ENCODE measurements around the gene IQSEC3. TPM values are rescaled to one million over a fixed set of nuclear protein-coding genes. Genes with fewer than 3 reads are reported as not detected.

Gene IQSEC3
- total RNA-seq, 1 experiment from 2014 or later, result not detected

GRCh38 chr12:168763-169525, 102.4 kb downstream of the IQSEC3 start:
- DNase-seq (ENCODE audit: low read depth, low spot score) (no peak), ATAC-seq (no peak)
- H3K4me1 ChIP-seq (ENCODE audit: control insufficient read depth, insufficient read depth, low read length), result no peaks in the 10 kb centered on the region; the same call in 1 of the 2 replicates
- no TSS peak for BruUV-seq (replicated peaks)
- no peak overlapping the region for H3K27ac ChIP-seq (ENCODE audit: low read length)
- no peak overlapping the region for H3K4me3 ChIP-seq (ENCODE audit: low read depth in 2 of 2, low read length in 2 of 2)
- no peaks in the 10 kb centered on the region for H3K36me3 ChIP-seq (ENCODE audit: control insufficient read depth, insufficient read depth, low read length)
- H3K9me3 ChIP-seq (ENCODE audit: control insufficient read depth, insufficient read depth, low read depth, low read length), result no peaks in the 10 kb centered on the region
- CTCF ChIA-PET, result no interaction called here
- in situ Hi-C loops (cut with HindIII; ENCODE audit: low pct_unique_long_range_greater_than_20kb, low sequenced_read_pairs), result no loop called here
- intact Hi-C loops (cut with micrococcal nuclease; ENCODE audit: unreplicated experiment), result no loop called here
- no peaks in the 10 kb centered on the region for H3K27me3 ChIP-seq (ENCODE audit: control insufficient read depth, insufficient read depth, low read length)
- TF ChIP-seq POLR2AphosphoS5 (IDR thresholded peaks at IDR 0.05; ENCODE audit: low read depth, low read length), result no peak
- no peak for TF ChIP-seq REST (IDR thresholded peaks at IDR 0.05; ENCODE audit: insufficient read depth in 1 of 2, low read depth in 2 of 2, low read length in 1 of 2)
- TF ChIP-seq TCF7L2 (IDR thresholded peaks at IDR 0.05; ENCODE audit: low read depth, low read length), result no peak
- TF ChIP-seq, protein P1, sequence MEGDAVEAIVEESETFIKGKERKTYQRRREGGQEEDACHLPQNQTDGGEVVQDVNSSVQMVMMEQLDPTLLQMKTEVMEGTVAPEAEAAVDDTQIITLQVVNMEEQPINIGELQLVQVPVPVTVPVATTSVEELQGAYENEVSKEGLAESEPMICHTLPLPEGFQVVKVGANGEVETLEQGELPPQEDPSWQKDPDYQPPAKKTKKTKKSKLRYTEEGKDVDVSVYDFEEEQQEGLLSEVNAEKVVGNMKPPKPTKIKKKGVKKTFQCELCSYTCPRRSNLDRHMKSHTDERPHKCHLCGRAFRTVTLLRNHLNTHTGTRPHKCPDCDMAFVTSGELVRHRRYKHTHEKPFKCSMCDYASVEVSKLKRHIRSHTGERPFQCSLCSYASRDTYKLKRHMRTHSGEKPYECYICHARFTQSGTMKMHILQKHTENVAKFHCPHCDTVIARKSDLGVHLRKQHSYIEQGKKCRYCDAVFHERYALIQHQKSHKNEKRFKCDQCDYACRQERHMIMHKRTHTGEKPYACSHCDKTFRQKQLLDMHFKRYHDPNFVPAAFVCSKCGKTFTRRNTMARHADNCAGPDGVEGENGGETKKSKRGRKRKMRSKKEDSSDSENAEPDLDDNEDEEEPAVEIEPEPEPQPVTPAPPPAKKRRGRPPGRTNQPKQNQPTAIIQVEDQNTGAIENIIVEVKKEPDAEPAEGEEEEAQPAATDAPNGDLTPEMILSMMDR (IDR thresholded peaks at IDR 0.05), result no peak
- no peak for TF ChIP-seq SIN3A (IDR thresholded peaks at IDR 0.05; ENCODE audit: borderline replicate concordance, insufficient read depth, low read depth, low read length)
- POLR2A ChIA-PET, result no interaction called here

DNA sequence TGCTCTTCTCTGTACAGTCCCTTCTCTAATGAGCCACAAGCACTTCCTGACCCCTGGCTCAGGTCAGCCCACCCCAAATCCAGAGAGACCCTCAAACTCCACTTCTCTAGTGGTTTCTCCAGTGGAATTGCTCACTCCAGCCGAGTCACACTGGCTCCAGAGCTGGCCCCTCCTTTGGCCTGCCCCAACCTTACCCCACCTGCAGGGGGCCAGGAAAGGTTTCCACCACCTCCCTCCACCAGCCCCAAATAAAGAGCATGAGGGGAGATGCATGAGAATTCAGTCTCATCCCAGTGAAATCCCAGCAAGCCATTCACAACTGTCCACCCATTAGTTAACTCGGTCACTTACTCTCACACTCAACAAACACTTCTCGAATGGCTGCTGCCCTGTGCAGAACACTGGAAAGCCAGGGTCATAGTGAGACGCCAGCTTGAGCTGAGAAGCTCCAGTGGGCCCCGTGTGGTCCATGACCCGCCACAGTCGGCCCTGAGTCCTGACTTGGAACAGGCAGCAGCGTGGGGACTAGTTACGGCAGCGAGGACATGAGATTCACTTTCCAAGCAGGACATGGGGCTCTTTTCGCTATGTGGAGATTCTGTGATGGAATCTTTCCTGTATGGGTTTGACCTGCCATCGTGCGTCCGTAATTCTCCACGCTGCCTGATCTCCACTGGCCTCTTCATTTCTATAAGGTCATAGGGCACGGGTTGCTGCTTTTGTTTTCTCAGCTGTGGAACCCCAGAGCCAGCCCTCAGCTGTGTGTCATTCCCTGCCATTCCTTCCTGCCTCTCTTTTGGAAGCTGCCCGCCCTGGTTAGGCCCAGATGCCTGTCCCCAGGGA, 103.2 kb downstream of the IQSEC3 start:
- Histone ChIP-seq H3K4me3 (ENCODE audit: low read depth in 2 of 2, low read length in 2 of 2) (no peak overlapping the region), H3K36me3 (ENCODE audit: control insufficient read depth, insufficient read depth, low read length) (no peaks in the 10 kb centered on the region), H3K27me3 (ENCODE audit: control insufficient read depth, insufficient read depth, low read length) (no peaks in the 10 kb centered on the region), H3K27ac (ENCODE audit: low read length) (no peak overlapping the region), H3K4me1 (ENCODE audit: control insufficient read depth, insufficient read depth, low read length) (peaks cover 3% of the 10 kb centered on the region; the same call in 1 of the 2 replicates), H3K9me3 (ENCODE audit: control insufficient read depth, insufficient read depth, low read depth, low read length) (no peaks in the 10 kb centered on the region)
- in situ Hi-C loops (cut with HindIII; ENCODE audit: low pct_unique_long_range_greater_than_20kb, low sequenced_read_pairs), result no loop called here
- no TSS peak for BruUV-seq (replicated peaks)
- POLR2A ChIA-PET, result no interaction called here
- DNase-seq (ENCODE audit: low read depth, low spot score) (no peak), ATAC-seq (no peak)
- CTCF ChIA-PET, result interaction anchor here (0.6 kb wide), 1 partner anchor 50 kb away, joined by 3 read pairs; no protein-coding TSS in a partner anchor
- intact Hi-C loops (cut with micrococcal nuclease; ENCODE audit: unreplicated experiment), result no loop called here
- no peak for TF ChIP-seq SIN3A (IDR thresholded peaks at IDR 0.05; ENCODE audit: borderline replicate concordance, insufficient read depth, low read depth, low read length)
